Hematopoietic multipotent progenitor cell treated with erythropoietin and hydrocortisone succinate and interleukin-3 and kit ligand, for 15 days (in vitro differentiated cells): ENCODE data around the gene LAMC3.

Experiments used
- DNase-seq: peaks from one replicate; pipeline ENCODE4 v3.0.0-alpha.2; 2015; ENCODE audit warnings: low spot score

Gene LAMC3

DNA sequence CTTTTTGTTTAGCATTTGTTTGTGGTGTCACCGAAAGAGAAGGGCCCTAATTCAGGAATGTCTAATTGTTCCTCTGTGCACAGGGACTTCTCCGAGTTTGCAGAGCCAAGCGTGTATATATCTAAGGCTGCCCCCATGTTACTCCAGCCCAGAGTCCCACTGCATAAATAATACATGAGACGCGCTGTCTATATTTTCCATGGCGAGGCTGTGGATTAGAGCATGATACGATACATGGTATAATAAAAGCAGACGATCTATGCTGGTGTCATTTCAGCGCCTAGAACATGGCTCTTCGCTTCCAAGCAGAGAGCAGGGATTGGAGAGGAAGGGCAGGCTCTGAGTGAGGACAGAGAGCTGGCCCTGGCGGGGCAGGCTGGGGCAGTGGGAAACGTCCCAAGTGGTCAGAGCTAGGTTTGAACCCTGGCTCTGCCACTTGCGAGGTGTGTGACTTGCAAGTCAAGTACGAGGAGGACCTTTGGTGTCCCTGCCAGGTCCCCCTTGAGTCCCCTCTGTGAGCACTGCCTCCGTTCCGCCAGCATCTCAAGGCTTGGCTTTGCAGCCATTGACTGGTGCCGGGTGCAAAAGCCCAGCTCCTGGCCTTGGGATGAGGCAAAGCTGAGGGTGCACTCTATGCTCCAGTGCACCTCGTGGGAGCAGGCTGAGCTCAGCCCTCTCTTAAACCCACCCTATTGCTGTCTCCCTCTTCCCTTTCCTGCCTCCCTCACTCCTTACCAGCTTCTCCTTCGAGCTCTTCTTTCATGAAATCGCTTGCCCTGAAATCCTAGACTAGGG, 29.2 kb upstream of the LAMC3 start:
- no peak for DNase-seq

DNA sequence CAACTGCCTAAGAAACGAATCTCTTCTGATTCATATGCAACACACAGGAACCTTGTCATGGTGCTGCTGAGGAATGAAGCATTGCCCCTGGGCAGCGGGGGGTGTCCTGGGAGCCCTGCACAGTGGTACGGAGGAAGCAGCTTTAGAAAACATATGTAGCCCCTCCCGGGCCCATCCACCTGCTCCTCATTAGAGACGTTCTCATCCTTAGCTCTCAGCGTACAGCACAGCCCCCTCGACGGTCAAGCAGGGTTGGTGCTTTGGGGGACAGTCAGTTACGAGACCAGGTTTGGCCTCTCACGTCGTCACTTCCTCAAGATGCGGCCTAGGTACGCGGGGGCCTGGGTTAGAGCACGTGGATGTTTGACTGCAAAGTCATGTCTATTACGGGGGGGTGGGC, 28.4 kb upstream of the LAMC3 start:
- DNase-seq = no peak

GRCh38 chr9:130981002-130981755, 27.8 kb upstream of the LAMC3 start:
- no peak for DNase-seq

DNA sequence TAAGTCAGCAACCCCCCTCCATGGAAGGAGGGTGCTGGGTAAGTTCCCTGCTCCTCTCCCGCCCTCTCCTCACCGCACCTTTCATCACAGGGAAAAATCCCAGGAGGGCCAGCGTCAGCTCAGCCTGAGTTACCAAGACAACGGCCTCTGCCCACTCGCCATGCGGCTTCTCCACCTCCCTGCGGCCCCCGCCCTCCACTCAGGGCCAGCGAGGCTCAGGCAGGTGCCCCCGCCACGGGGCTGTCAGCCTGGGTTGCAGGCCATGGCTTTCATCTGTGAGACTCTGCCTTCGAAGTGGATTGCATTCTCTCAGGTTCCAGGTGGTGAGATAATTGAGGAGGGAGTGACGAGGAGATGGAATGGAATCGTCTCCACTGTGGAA, 27.2 kb upstream of the LAMC3 start:
- no peak for DNase-seq

DNA sequence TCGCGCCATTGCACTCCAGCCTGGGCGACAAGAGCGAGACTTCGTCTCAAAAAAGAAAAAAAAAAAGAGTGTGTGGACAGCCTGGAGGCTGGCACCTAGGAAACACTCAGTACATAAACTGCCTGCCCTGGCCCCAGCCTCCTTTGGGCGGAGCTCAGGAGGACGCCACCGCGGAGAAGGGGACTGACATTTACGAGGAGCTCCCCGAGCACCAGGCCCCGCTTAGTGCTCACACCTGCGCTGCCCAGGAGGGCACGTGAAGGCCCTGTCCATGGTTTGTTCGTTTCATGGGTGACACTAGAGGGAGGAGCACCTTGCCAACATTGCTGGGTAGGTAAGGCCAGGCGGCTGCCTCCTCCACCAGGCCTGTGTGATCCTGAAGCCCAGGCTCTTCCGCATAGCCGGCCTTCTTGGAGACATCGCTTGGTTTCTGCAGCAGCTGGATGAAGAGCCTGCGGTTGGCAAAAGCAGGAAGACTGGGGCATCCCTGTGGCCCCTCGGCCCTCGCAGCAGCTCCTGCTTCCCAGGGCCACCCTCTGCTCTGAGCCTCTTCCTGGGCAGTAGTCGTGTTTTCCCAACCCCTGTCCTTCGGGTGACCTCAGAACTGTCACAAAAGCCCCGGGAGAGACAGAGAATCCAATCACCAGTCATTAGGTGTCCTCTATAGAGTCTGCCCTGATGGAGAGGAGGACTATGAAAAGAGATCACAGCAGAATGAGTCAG, 26.2 kb upstream of the LAMC3 start:
- no peak for DNase-seq

DNA sequence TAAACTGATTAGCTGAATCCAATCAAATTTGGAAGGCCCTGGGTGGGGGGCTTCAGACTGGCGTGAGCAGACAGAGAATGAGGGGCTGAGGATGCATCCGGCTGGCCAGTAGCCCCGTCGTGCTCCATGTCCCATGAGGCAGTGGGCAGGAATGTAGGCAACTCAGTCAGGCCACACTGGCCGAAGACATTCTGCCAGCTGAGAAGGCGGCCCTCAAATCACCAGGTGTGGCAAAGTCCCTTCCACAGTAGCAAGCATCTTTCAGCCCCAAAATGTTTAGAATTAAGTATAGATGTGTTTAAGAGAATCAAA, 25.7 kb upstream of the LAMC3 start:
- DNase-seq = no peak

GRCh38 chr9:130983970-130984369, 25.0 kb upstream of the LAMC3 start:
- no peak for DNase-seq

GRCh38 chr9:130984521-130984920, 24.5 kb upstream of the LAMC3 start:
- DNase-seq = no peak

- no peak for DNase-seq
These were observed 23.9 kb upstream of the LAMC3 start for GRCh38 chr9:130985029-130985428.

DNA sequence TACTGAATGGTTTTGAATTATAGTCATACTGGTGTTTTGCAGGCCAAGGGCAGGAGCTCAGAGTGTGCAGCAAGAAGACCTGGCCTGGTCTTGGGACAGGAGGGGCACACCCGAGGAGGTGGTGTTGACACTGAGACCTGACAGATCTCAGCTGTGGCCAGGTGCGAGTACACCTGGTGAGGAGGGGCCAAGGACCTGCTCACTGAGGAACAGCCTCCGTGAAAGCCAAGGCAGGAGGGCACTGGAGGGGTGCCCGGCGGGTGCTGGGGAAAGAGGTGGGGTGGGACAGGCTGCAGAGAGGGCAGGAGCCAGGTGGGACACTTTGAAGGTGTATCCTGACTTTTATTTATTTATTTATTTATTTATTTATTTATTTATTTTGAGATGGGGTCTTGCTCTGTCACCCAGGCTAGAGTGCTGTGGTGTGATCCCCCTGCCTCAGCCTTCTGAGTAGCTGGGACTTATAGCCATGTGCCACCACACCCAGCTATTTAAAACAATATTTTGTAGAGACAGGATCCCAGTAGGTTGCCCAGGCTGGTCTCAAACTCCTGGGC, 23.3 kb upstream of the LAMC3 start:
- no peak for DNase-seq

DNA sequence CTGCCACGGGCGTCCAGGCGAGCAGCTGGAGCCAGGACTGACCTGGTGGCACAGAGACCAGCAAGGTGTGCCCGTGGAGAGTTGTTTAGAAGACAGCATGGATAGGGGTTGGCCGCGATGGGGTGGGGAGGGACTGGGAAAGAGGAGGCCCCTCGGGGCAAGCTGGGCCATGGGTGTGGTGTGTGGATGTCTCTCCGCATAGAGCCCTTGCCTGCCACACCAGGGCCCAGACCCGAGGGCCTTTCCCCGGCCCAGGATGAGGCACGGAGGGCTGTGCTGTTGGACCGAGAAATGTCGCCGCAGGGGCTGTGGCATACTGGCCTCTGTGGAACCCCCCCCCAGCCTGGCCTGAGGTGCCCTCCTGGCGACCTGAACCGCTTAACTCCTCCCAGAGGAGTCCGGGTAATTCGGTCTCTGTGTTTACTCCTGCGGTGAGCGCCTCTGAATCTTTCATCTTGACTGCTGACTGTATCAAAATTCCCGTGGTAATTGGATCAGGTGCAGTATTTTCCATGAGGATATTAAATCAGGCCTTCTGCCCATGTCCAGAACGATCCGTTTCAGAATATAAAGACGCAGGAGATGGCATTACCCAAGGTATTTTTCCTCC, 22.5 kb upstream of the LAMC3 start:
- DNase-seq = no peak

DNA sequence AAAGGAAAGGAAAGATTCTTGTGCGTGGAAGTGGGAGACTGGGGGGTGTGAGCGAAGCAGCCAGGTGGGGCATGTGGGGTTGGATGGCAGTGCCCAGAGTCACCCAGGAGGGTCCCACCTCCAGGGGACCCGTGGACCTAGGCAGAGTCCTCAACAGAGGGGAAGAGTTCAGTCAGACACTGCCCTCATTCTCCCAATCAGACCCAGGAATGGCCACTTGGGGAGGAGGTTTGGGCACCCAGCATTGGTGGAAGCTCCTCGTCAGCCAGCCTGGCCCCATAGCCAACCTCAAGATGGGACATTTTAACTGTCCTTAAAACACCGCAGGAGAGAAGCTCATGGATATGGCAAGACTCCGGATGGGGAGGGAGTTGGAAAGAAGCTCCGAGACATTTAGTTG, 21.9 kb upstream of the LAMC3 start:
- no peak for DNase-seq

DNA sequence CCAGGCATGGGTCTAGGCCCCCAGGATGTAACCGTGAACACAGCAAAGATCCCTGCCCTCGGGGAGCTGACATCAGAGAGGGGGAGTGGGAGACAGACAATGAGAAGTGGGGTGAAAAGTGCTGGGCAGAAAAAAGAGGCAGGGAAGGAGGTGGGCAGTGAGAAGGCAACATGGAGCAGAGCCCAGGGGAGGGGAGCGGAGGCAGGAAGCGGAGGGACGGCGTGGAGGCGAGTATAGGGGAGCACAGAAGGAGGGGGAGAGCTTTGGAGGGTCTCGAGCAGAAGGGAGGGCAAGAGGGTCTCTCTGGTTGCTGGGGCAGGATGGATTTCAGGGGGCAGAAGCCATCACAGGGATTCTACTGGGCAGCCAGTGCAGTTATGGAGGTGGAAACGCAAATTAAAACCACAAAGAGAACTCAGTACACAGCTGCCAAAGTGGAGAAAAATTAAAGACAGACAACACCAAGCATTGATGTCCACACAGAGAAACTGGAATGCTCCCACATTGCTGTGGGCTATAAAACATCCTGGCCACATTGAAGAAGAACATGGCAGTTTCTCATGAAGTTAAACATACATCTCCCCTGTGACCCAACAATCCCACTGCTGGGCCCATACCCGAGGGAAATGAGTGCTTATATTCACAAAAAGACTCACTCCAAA, 21.1 kb upstream of the LAMC3 start:
- no peak for DNase-seq

DNA sequence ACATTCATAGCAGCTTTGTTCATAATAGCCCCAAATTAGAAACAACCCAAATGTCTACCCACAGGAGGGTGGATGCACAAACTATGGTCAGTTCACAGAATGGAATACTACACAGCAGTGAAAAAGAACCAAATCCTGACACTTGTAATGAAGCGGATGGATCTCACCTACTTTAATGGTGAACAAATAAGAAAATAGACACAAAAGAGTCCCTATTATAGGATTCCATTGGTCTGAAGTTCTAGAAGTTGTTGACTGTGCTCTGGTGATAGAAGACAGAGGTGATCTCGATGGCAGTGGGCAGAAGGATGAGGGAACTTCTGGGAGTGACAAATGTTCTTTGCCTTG, 20.6 kb upstream of the LAMC3 start:
- no peak for DNase-seq

DNA sequence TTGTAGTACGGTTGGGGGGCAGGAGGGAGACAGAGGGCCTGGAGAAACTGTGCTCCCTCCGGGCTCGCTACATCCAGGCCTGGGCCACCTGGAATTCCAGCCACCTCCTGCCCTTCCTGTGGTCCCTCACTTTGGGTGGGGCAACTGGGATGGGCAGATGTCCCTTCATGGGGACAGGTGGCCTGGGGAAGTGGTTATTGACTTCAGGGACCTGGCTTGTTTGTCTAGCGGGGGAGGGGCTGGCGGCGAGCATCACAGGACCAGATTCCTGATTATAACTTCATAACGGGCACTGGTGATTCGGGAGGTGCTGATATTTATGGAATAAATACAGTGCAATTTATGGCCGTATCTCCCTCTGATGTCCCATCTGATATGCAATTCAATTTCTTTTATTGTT, 20.1 kb upstream of the LAMC3 start:
- DNase-seq = no peak

GRCh38 chr9:130989391-130989790, 19.6 kb upstream of the LAMC3 start:
- DNase-seq = no peak

DNA sequence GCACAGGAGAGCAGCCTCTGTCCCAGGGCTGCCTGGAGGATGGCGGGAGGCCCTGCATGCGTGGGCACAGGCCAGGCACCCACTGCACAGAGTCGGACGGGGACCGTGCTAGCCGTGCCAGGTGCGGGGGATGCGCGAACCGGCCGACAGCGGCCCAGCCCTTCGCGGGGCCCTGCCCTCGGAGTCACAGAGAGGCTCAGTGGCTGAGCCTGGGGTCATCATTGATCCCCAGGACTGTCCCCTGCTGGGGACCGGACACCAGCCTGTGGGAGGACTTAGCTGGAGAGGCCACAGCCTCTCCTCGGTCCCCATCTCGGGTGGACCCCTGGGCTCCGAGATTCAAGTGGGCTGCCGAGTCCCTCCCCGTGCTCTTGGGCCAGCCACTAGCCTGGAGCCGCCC, 19.1 kb upstream of the LAMC3 start:
- DNase-seq = no peak

GRCh38 chr9:130990306-130990977, 18.5 kb upstream of the LAMC3 start:
- no peak for DNase-seq

- DNase-seq = no peak
These were observed 17.8 kb upstream of the LAMC3 start for GRCh38 chr9:130990978-130991777.
